Caco-2 (cell line): ENCODE results near the gene CDKL2. TPM values are rescaled to one million over a fixed set of nuclear protein-coding genes. Genes with fewer than 3 reads are reported as not detected.

Source experiments
- BruUV-seq: library from RNA; stranded (reverse); fragments of 400-500 nt; replicated peaks from 2 replicates; lab custom pipeline; 2021; lab: Mats Ljungman, UMichigan
- CTCF ChIA-PET: fragments of 300-600 bp; sonication (Branson Sonifier 250); formaldehyde crosslinking; loops from one replicate; lab custom pipeline; 2022; ENCODE audit warnings: antibody characterized with exemption; lab: Charles Lee
- POLR2A ChIA-PET: fragments of 300-600 bp; sonication (Branson Sonifier 250); formaldehyde crosslinking; loops from one replicate; lab custom pipeline; 2022; ENCODE audit warnings: antibody characterized with exemption; lab: Charles Lee
- DNase-seq, 2 experiments: peaks; one replicate each; pipeline versions ENCODE4 v3.0.0 to v3.0.0-alpha.2; 2020 to 2022
- H3K27me3 ChIP-seq: replicated peaks from 2 replicates; pipeline ENCODE4 v1.6.0; 2011; ENCODE audit warnings: low read length; ENCODE audit not compliant: control insufficient read depth, insufficient read depth
- H3K36me3 ChIP-seq: 2 replicates; pipeline ENCODE4 v1.5.1; 2011; ENCODE audit warnings: low read length; ENCODE audit not compliant: control insufficient read depth, insufficient read depth
- H3K4me1 ChIP-seq: fragments of 250-450 bp; sonication (Bioruptor Pico); 2 replicates; pipeline ENCODE4 v1.5.1; 2020; ENCODE audit warnings: mild to moderate bottlenecking
- H3K4me3 ChIP-seq: 2 replicates; pipeline ENCODE4 v1.5.1; 2011; ENCODE audit warnings: low read depth, mild to moderate bottlenecking, control low read depth, low read length
- H3K9me3 ChIP-seq: fragments of 250-450 bp; sonication (Bioruptor Pico); 2 replicates; pipeline ENCODE4 v1.5.1; 2020; ENCODE audit warnings: mild to moderate bottlenecking, moderate library complexity
- H3K27ac Mint-ChIP-seq: one replicate; pipeline ENCODE4 v1.8.0; 2022; ENCODE audit warnings: mixed read lengths; ENCODE audit not compliant: unreplicated experiment
- H3K27me3 Mint-ChIP-seq: one replicate; pipeline ENCODE4 v1.8.0; 2022; ENCODE audit warnings: mixed read lengths; ENCODE audit not compliant: insufficient read depth, unreplicated experiment
- H3K36me3 Mint-ChIP-seq: one replicate; pipeline ENCODE4 v1.8.0; 2022; ENCODE audit warnings: mild to moderate bottlenecking, mixed read lengths; ENCODE audit not compliant: insufficient read depth, unreplicated experiment
- H3K4me1 Mint-ChIP-seq: one replicate; pipeline ENCODE4 v1.8.0; 2022; ENCODE audit warnings: low read depth, mixed read lengths; ENCODE audit not compliant: unreplicated experiment
- H3K4me3 Mint-ChIP-seq: one replicate; pipeline ENCODE4 v1.8.0; 2022; ENCODE audit warnings: mild to moderate bottlenecking, moderate library complexity, mixed read lengths; ENCODE audit not compliant: unreplicated experiment
- H3K9me3 Mint-ChIP-seq: one replicate; pipeline ENCODE4 v1.8.0; 2022; ENCODE audit warnings: mixed read lengths; ENCODE audit not compliant: unreplicated experiment
- CTCF ChIP-seq, 2 experiments: fragments of 200-600 bp in 1 of 2; IDR thresholded peaks; 1 replicate in 1 of 2; 2 replicates in 1 of 2; pipeline versions ENCODE4 v1.5.1 to v1.8.0; 2011 to 2022; ENCODE audit warnings: antibody characterized with exemption in 1 of 2, control low read depth in 1 of 2, inconsistent platforms in 1 of 2, low read depth in 1 of 2, low read length in 1 of 2, mild to moderate bottlenecking in 1 of 2, moderate library complexity in 1 of 2; ENCODE audit not compliant: insufficient read depth in 1 of 2, severe bottlenecking in 1 of 2, unreplicated experiment in 1 of 2
- intact Hi-C: fragments of 100-400 bp; cut with micrococcal nuclease; formaldehyde crosslinking; loops from one replicate; pipeline ENCODE4 v1.10.0; 2022; ENCODE audit not compliant: unreplicated experiment
- total RNA-seq: library from RNA; stranded (reverse); gene quantifications from 2 replicates; pipeline ENCODE4 v1.2.3, GENCODE V29; 2022

Gene CDKL2
- total RNA-seq, 1 experiment from 2014 or later: 1.9 TPM

DNA sequence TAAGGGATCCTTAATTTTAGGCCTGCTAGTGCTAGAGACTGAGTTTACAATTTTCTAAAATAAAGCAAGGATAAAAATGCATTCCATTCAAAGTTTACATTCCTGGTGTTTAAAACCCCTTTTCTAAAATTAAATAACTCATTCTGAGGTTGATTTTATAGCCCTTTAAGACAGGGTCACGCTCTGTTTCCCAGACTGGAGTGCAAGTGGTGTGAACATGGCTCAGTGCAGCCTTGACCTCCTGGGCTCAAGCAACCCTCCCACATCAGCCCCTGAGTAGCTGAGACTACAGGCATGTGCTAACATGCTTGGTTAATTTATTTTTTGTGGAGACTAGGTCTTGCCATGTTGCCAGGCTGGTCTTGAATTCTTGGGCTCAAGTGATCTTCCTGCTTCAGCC lies 6.8 kb upstream of the CDKL2 start:
- H3K4me3 ChIP-seq: no peak overlapping the region
- H3K9me3 Mint-ChIP-seq: no peaks in the 10 kb centered on the region
- H3K4me1 Mint-ChIP-seq: no peaks in the 10 kb centered on the region
- no peaks in the 10 kb centered on the region for H3K9me3 ChIP-seq
- TF ChIP-seq CTCF (IDR thresholded peaks at IDR 0.05; ENCODE audit: insufficient read depth in 1 of 2, low read depth in 1 of 2, low read length in 1 of 2, severe bottlenecking in 1 of 2, unreplicated experiment in 1 of 2): no peak
- H3K27ac Mint-ChIP-seq: no peak overlapping the region
- intact Hi-C loops: no loop called here
- H3K36me3 Mint-ChIP-seq: peaks cover 21% of the 10 kb centered on the region
- no peaks in the 10 kb centered on the region for H3K27me3 Mint-ChIP-seq
- no peaks in the 10 kb centered on the region for H3K4me1 ChIP-seq
- H3K36me3 ChIP-seq: no peaks in the 10 kb centered on the region
- H3K27me3 ChIP-seq: no peaks in the 10 kb centered on the region
- no peak for DNase-seq
- BruUV-seq: no TSS peak
- ChIA-PET POLR2A (no interaction called here), CTCF (no interaction called here)
- H3K4me3 Mint-ChIP-seq: no peak overlapping the region

DNA sequence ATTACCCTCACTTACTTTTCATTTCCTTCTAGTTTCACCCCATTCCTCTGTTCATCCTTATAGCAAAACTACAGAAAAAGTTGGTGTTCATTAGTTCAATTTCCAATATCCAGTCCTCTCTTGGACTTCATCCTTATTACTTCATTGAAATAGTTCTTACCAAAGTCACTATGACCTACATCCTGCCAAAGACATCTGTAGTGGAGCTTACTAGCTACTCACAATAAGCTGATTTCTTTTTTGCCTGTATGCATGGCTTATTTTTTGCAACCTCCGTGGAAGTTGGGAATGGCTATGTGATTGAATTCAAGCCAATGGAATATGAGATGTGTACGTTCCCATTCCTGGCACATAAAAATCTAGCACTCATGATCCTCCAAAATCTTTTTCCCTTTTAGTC lies 4.6 kb upstream of the CDKL2 start:
- intact Hi-C loops: no loop called here
- Histone ChIP-seq H3K27me3 (no peaks in the 10 kb centered on the region), H3K9me3 (no peaks in the 10 kb centered on the region), H3K4me3 (no peak overlapping the region), H3K36me3 (no peaks in the 10 kb centered on the region), H3K4me1 (no peaks in the 10 kb centered on the region)
- H3K27me3 Mint-ChIP-seq: no peaks in the 10 kb centered on the region
- ChIA-PET POLR2A (no interaction called here), CTCF (no interaction called here)
- peaks cover 17% of the 10 kb centered on the region for H3K36me3 Mint-ChIP-seq
- H3K4me1 Mint-ChIP-seq: peaks cover 8% of the 10 kb centered on the region
- DNase-seq: no peak
- H3K4me3 Mint-ChIP-seq: no peak overlapping the region
- no peaks in the 10 kb centered on the region for H3K9me3 Mint-ChIP-seq
- no peak overlapping the region for H3K27ac Mint-ChIP-seq
- no TSS peak for BruUV-seq
- TF ChIP-seq CTCF (IDR thresholded peaks at IDR 0.05; ENCODE audit: insufficient read depth in 1 of 2, low read depth in 1 of 2, low read length in 1 of 2, severe bottlenecking in 1 of 2, unreplicated experiment in 1 of 2): no peak

- BruUV-seq: no TSS peak
- TF ChIP-seq CTCF (IDR thresholded peaks at IDR 0.05; ENCODE audit: insufficient read depth in 1 of 2, low read depth in 1 of 2, low read length in 1 of 2, severe bottlenecking in 1 of 2, unreplicated experiment in 1 of 2): no peak
- no peaks in the 10 kb centered on the region for H3K27me3 ChIP-seq
- no peaks in the 10 kb centered on the region for H3K4me1 ChIP-seq
- H3K9me3 ChIP-seq: no peaks in the 10 kb centered on the region
- Mint-ChIP-seq H3K4me1 (peaks cover 8% of the 10 kb centered on the region), H3K4me3 (no peak overlapping the region), H3K36me3 (peaks cover 11% of the 10 kb centered on the region), H3K27me3 (no peaks in the 10 kb centered on the region), H3K9me3 (no peaks in the 10 kb centered on the region), H3K27ac (no peak overlapping the region)
- POLR2A ChIA-PET: no interaction called here
- CTCF ChIA-PET: no interaction called here
- H3K4me3 ChIP-seq: no peak overlapping the region
- H3K36me3 ChIP-seq: no peaks in the 10 kb centered on the region
- intact Hi-C loops: no loop called here
- DNase-seq: no peak
Observed at GRCh38 chr4:75634281-75634680, 4.0 kb upstream of the CDKL2 start.
